Psoas muscle (tissue), 8 donors: ENCODE data around the gene IMPDH1. TPM values are rescaled to one million over a fixed set of nuclear protein-coding genes. Genes with fewer than 3 reads are reported as not detected.

ENCODE experiments used
- ATAC-seq, 4 donors: fragments of 200-7000 bp; cut with Tn5 transposase; one replicate each; pipeline ENCODE4 v1.9.1; 2020; ENCODE audit warnings: moderate library complexity in 3 of 4, mild to moderate bottlenecking in 2 of 4
- DNase-seq, 2 donors: peaks; one replicate each; pipeline ENCODE4 v3.0.0-alpha.2; 2020
- H3K27ac ChIP-seq: fragments of 200-600 bp; one replicate; pipeline ENCODE4 v1.8.0; 2022
- H3K27me3 ChIP-seq, 3 donors: fragments of 200-600 bp in 1 of 3; one replicate each; pipeline versions ENCODE4 v1.6.1 to v1.8.0; 2013 to 2022; ENCODE audit warnings: low read length in 2 of 3, mild to moderate bottlenecking in 2 of 3, moderate library complexity in 1 of 3; ENCODE audit not compliant: insufficient read depth in 3 of 3
- H3K36me3 ChIP-seq, 2 donors: fragments of 200-600 bp in 1 of 2; one replicate each; pipeline versions ENCODE4 v1.6.1 to v1.8.0; 2013 to 2022; ENCODE audit warnings: low read depth in 1 of 2, mild to moderate bottlenecking in 1 of 2, moderate library complexity in 1 of 2; ENCODE audit not compliant: insufficient read depth in 1 of 2
- H3K4me1 ChIP-seq: fragments of 200-600 bp; one replicate; pipeline ENCODE4 v1.8.0; 2022
- H3K4me3 ChIP-seq: fragments of 200-600 bp; one replicate; pipeline ENCODE4 v1.8.0; 2022; ENCODE audit warnings: mild to moderate bottlenecking
- H3K9me3 ChIP-seq: fragments of 200-600 bp; one replicate; pipeline ENCODE4 v1.8.0; 2022
- WGBS, 3 donors: extraction: QIAGEN DNeasy Blood & Tissue Kit; methylation state at CpG; one replicate each; pipeline versions ENCODE4 v1.1.6 to v1.1.7; 2013; 5-methylcytosine and 5-hydroxymethylcytosine counted together
- intact Hi-C, 2 donors: fragments of 100-400 bp; cut with DNase I; formaldehyde crosslinking; loops; one replicate each; pipeline versions ENCODE4 v1.11.0 to v1.14.2; 2022
- polyA plus RNA-seq, 3 donors: library from polyadenylated mRNA; stranded (reverse); fragments of 200-250 nt; gene quantifications; one replicate each; pipeline ENCODE4 v1.2.3, GENCODE V29; 2013
- total RNA-seq, 4 donors: library from RNA; stranded (reverse); fragmentation: NEBNext Ultra II Directional in 2 of 4; extraction: Animal tissue kit (Norgen Biotek cat#: 25700) in 2 of 4; gene quantifications; one replicate each; pipeline versions ENCODE4 v1.2.1 to v1.2.4, GENCODE V29; 2021 to 2023
- TF ChIP-seq, protein P1 (sequence below): fragments of 200-600 bp; IDR thresholded peaks from one replicate; pipeline ENCODE4 v1.8.0; 2022; ENCODE audit warnings: antibody characterized with exemption
- donor health status: healthy with polysubstance abuse.
- donor health status: DM: no; HTN: no; CAD: no; lungs with moderate emphysema.
- donor health status: Bipolar disorder and iron deficiency.
- donor health status: healthy.
- donor health status: DM: yes; HTN: yes; CAD: no.
- donor health status: DM: no; HTN: no; CAD: no.
- donor health status: DM: no; HTN: no; CAD: no.
- donor health status: DM: yes; HTN: yes; CAD: no.

The IMPDH1 gene
- total and polyA plus RNA-seq, 7 donors, result 5.6 to 10.3 (median 8.6) TPM

DNA sequence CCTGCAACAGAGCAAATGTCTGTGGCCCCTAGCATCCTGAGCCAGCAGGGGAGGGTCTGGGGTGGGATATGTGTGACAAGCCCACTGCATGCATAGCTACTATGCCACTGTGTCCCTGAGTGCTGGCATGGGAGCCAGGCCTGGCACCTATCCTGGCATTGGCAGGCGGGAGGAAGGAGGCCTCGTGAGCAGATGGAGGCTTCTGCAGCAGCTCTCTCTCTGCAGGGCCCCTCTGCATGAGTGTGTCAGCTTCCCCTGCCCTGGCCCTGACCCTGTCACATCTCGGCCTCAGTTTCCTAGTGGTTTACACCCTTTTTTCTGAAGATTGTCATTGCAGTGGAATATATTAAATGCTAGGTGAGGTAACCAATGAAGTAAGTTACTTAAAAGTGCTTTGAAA, 13.1 kb upstream of the IMPDH1 start:
- ATAC-seq (peak in 2 of 4 donors; percentile 18 to 31), DNase-seq (no peak)
- Histone ChIP-seq H3K9me3 (no peaks in the 10 kb centered on the region), H3K27me3 (no peaks in the 10 kb centered on the region), H3K27ac (no peak overlapping the region), H3K4me1 (no peaks in the 10 kb centered on the region), H3K36me3 (no peaks in the 10 kb centered on the region), H3K4me3 (no peak overlapping the region)
- TF ChIP-seq, protein P1, sequence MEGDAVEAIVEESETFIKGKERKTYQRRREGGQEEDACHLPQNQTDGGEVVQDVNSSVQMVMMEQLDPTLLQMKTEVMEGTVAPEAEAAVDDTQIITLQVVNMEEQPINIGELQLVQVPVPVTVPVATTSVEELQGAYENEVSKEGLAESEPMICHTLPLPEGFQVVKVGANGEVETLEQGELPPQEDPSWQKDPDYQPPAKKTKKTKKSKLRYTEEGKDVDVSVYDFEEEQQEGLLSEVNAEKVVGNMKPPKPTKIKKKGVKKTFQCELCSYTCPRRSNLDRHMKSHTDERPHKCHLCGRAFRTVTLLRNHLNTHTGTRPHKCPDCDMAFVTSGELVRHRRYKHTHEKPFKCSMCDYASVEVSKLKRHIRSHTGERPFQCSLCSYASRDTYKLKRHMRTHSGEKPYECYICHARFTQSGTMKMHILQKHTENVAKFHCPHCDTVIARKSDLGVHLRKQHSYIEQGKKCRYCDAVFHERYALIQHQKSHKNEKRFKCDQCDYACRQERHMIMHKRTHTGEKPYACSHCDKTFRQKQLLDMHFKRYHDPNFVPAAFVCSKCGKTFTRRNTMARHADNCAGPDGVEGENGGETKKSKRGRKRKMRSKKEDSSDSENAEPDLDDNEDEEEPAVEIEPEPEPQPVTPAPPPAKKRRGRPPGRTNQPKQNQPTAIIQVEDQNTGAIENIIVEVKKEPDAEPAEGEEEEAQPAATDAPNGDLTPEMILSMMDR, result no peak
- WGBS, 3 donors, result 28 to 42% (median 32%) methylated on average over 3 of the region's 3 CpGs
- intact Hi-C loops, result no loop called here

DNA sequence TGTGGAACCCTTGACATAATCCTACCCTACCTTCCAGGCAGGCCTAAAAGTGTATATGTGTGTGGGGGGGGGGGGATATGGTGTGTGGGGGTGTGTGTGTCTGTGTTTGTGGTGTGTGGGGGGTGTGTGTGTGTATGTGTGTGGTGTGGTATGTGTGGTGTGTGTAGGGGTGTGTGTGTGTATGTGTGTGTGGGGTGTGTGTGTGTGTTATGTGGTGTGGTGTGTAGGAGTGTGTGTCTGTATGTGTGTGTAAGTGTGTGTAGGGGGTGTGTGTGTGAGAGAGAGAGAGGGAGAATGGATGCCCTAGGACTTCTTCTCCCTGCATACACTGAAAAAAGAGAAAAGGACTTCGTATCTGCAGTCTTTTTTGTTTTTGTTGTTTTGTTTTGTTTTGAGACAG, 12.3 kb upstream of the IMPDH1 start:
- no peaks in the 10 kb centered on the region for H3K4me1 ChIP-seq
- no peak overlapping the region for H3K27ac ChIP-seq
- intact Hi-C loops, result no loop called here
- no peaks in the 10 kb centered on the region for H3K36me3 ChIP-seq
- H3K4me3 ChIP-seq, result no peak overlapping the region
- ATAC-seq (no peak), DNase-seq (no peak)
- WGBS, 3 donors, result 77 to 100% (median 82%) methylated on average over 1 of the region's 1 CpG
- no peaks in the 10 kb centered on the region for H3K27me3 ChIP-seq
- TF ChIP-seq, protein P1, result no peak
- H3K9me3 ChIP-seq, result no peaks in the 10 kb centered on the region

DNA sequence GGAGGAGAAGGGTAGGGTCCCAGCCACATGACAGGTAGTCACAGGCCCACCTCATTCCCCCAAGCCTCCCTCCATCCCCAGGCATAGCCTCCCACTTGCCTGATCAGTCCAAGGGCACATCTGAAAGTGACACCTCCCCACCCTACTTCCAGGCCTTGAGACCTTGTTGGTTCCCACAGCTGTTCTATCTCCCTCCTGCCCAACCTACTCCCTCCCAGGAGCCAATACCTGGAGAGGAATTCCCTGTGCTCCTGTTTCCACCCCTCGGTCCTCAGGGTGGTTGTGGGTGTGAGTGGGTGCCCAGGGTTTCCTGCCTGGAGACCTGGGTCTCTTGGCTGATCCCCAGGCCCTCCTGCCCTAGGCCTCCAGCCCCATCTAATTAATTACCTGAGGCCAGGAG, 11.6 kb upstream of the IMPDH1 start:
- Histone ChIP-seq H3K27me3 (no peaks in the 10 kb centered on the region), H3K4me1 (no peaks in the 10 kb centered on the region), H3K36me3 (no peaks in the 10 kb centered on the region), H3K9me3 (no peaks in the 10 kb centered on the region), H3K4me3 (no peak overlapping the region), H3K27ac (no peak overlapping the region)
- TF ChIP-seq, protein P1, result no peak
- DNase-seq (no peak), ATAC-seq (no peak)
- intact Hi-C loops, result no loop called here
- WGBS, 3 donors, result 88 to 93% (median 89%) methylated on average over 1 of the region's 1 CpG

DNA sequence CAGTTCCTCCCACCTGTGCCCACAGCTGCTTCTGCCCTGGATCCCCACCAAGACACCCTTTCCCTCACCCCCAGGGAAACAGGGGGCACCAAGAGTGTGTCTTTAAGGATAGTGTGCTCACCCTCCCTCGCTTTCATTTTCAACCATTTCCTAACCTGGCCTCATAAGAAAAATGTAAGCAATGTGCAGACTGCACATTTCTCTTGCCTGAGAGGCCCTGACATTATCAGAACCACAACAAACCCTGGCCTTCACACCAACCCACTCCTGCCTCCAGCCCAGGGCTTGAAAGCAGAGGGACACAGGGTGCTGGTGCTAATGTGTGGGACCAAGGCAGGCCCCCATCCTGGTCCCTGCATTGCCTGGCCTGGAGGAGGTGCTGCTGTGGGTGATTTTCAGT, 11.0 kb upstream of the IMPDH1 start:
- Histone ChIP-seq H3K27ac (no peak overlapping the region), H3K9me3 (no peaks in the 10 kb centered on the region), H3K27me3 (no peaks in the 10 kb centered on the region), H3K36me3 (no peaks in the 10 kb centered on the region), H3K4me1 (no peaks in the 10 kb centered on the region), H3K4me3 (no peak overlapping the region)
- TF ChIP-seq, protein P1, result no peak
- WGBS, 3 donors, result 88 to 100% (median 100%) methylated on average over 1 of the region's 1 CpG
- ATAC-seq (no peak), DNase-seq (no peak)
- intact Hi-C loops, result no loop called here

DNA sequence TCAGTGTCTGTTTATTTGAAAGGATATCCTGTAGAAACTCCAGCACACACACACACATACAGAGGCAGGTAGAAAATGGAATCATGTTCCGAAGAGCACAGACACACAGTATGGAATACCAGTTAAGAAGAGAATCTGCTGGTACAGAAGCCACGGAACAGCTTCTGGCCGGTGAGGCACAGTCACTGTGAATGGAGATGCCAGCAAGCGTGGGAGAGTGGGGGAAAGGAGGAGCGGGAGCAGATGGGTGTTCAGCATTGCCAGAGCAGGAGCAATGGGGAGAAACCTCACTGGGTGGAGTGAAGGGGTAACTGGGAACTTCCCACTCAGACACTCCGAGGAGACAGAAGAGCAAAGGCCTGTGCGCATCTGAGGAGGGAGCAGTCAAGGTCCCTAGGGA, 9.5 kb upstream of the IMPDH1 start:
- H3K4me3 ChIP-seq, result no peak overlapping the region
- H3K4me1 ChIP-seq, result no peaks in the 10 kb centered on the region
- H3K9me3 ChIP-seq, result no peaks in the 10 kb centered on the region
- ATAC-seq (no peak), DNase-seq (no peak)
- H3K36me3 ChIP-seq, result no peaks in the 10 kb centered on the region
- TF ChIP-seq, protein P1, result no peak
- H3K27me3 ChIP-seq, result no peaks in the 10 kb centered on the region
- intact Hi-C loops, result no loop called here
- 85 to 93% (median 87%) methylated on average over 7 of the region's 7 CpGs for WGBS, 3 donors
- no peak overlapping the region for H3K27ac ChIP-seq
